Right atrium auricular region (tissue), 2 donors: Measurements from ENCODE around the gene RHBDF2. TPM values are rescaled to one million over a fixed set of nuclear protein-coding genes. Genes with fewer than 3 reads are reported as not detected.

Source experiments
- DNase-seq: peaks from one replicate; pipeline ENCODE4 v3.0.0-alpha.2; 2019; ENCODE audit warnings: low spot score
- H3K27ac ChIP-seq, 2 donors: fragments of 200-600 bp; sonication (generic); 1 replicate in 1 of 2; 2 replicates in 1 of 2; pipeline ENCODE4 v1.5.1; 2016 to 2019
- H3K27me3 ChIP-seq, 2 donors: fragments of 200-600 bp; sonication (generic); one replicate each; pipeline versions ENCODE4 v1.5.1 to v1.6.0; 2017 to 2019
- H3K36me3 ChIP-seq: fragments of 200-600 bp; sonication (generic); one replicate; pipeline ENCODE4 v1.5.1; 2016
- H3K4me1 ChIP-seq, 2 donors: fragments of 200-600 bp; sonication (generic); one replicate each; pipeline versions ENCODE4 v1.5.1 to v1.6.0; 2017 to 2019
- H3K4me3 ChIP-seq, 2 donors: fragments of 200-600 bp; sonication (generic); 1 replicate in 1 of 2; 2 replicates in 1 of 2; pipeline ENCODE4 v1.5.1; 2017 to 2019; ENCODE audit warnings: mild to moderate bottlenecking in 1 of 2, moderate library complexity in 1 of 2
- H3K9me3 ChIP-seq, 2 donors: fragments of 200-600 bp; sonication (generic); one replicate each; pipeline ENCODE4 v1.5.1; 2019
- total RNA-seq, 2 donors: library from RNA; depleted of rRNA; stranded (reverse); fragments of >200 nt; gene quantifications; one replicate each; pipeline ENCODE4 v1.1.0, GENCODE V29; 2016
- TF ChIP-seq, protein P1 (sequence below), 2 donors: fragments of 200-600 bp; sonication (generic); IDR thresholded peaks; one replicate each; pipeline ENCODE4 v1.5.1; 2019; ENCODE audit warnings: antibody characterized with exemption in 2 of 2

Gene RHBDF2
- total RNA-seq, 2 donors from 2014 or later: 13.6 to 14.8 TPM

- TF ChIP-seq, protein P1, sequence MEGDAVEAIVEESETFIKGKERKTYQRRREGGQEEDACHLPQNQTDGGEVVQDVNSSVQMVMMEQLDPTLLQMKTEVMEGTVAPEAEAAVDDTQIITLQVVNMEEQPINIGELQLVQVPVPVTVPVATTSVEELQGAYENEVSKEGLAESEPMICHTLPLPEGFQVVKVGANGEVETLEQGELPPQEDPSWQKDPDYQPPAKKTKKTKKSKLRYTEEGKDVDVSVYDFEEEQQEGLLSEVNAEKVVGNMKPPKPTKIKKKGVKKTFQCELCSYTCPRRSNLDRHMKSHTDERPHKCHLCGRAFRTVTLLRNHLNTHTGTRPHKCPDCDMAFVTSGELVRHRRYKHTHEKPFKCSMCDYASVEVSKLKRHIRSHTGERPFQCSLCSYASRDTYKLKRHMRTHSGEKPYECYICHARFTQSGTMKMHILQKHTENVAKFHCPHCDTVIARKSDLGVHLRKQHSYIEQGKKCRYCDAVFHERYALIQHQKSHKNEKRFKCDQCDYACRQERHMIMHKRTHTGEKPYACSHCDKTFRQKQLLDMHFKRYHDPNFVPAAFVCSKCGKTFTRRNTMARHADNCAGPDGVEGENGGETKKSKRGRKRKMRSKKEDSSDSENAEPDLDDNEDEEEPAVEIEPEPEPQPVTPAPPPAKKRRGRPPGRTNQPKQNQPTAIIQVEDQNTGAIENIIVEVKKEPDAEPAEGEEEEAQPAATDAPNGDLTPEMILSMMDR (IDR thresholded peaks at IDR 0.05): no peak
- Histone ChIP-seq H3K9me3 (no peaks in the 10 kb centered on the region), H3K27ac (peak within 1 kb of the TSS; percentile 85 to 89), H3K36me3 (no peaks in the 10 kb centered on the region), H3K27me3 (no peaks in the 10 kb centered on the region), H3K4me1 (peaks cover 0 to 93% of the 10 kb centered on the region in 2 donors), H3K4me3 (peak within 1 kb of the TSS; percentile 4 to 62)
- no peak for DNase-seq
Measured at GRCh38 chr17:76539631-76540271, 38.5 kb upstream of the RHBDF2 start, which contains the start of gene PRCD. Gene PRCD, plus strand, starts transcription at chr17:76540044. Its CDS starts 98 bp downstream, at chr17:76540142.

DNA sequence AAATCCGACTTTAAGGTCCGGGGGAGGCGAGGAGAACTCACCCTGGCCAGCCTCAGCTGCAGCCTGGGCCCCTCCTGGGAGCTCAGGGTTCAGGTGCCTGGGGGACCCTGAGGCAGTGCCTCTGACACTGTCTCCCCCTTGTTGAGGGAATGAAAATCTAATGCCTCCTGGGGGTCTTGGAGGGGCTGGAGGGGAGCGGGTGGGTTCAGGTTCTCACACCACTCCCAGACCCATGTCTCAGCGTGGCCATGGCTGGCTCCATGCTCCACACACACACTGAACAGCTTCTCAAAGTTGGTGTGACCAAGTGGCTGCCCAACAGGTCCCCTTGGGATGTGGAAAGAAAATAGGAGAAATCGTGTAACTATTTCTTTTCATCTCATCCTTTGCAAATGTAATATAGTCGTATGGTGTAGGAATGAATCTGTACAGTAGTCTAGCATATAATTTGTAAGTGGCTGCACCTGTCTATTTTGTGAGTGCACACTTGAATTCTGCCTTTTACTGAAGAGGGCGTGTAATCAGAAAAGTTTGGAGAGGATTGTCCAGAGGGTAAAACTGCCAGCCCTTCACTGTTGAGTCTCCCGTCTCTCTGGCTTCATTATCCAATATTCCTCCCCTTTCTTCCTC is 37.8 kb upstream of the RHBDF2 start:
- peak overlapping the region; percentile 85 to 89 for H3K27ac ChIP-seq
- H3K9me3 ChIP-seq: no peaks in the 10 kb centered on the region
- DNase-seq: no peak
- TF ChIP-seq, protein P1 (IDR thresholded peaks at IDR 0.05): no peak
- no peaks in the 10 kb centered on the region for H3K36me3 ChIP-seq
- H3K4me3 ChIP-seq: peak overlapping the region in 1 of 2 donors; percentile 62
- H3K4me1 ChIP-seq: peaks cover 0 to 92% of the 10 kb centered on the region in 2 donors
- no peaks in the 10 kb centered on the region for H3K27me3 ChIP-seq

GRCh38 chr17:76538281-76538931 is 37.2 kb upstream of the RHBDF2 start:
- no peak for DNase-seq
- no peaks in the 10 kb centered on the region for H3K9me3 ChIP-seq
- H3K4me1 ChIP-seq: peaks cover 0 to 85% of the 10 kb centered on the region in 2 donors
- H3K4me3 ChIP-seq: peak overlapping the region; percentile 52 to 62
- no peaks in the 10 kb centered on the region for H3K27me3 ChIP-seq
- H3K27ac ChIP-seq: peak overlapping the region; percentile 85 to 89
- H3K36me3 ChIP-seq: no peaks in the 10 kb centered on the region
- TF ChIP-seq, protein P1 (IDR thresholded peaks at IDR 0.05): no peak

DNA sequence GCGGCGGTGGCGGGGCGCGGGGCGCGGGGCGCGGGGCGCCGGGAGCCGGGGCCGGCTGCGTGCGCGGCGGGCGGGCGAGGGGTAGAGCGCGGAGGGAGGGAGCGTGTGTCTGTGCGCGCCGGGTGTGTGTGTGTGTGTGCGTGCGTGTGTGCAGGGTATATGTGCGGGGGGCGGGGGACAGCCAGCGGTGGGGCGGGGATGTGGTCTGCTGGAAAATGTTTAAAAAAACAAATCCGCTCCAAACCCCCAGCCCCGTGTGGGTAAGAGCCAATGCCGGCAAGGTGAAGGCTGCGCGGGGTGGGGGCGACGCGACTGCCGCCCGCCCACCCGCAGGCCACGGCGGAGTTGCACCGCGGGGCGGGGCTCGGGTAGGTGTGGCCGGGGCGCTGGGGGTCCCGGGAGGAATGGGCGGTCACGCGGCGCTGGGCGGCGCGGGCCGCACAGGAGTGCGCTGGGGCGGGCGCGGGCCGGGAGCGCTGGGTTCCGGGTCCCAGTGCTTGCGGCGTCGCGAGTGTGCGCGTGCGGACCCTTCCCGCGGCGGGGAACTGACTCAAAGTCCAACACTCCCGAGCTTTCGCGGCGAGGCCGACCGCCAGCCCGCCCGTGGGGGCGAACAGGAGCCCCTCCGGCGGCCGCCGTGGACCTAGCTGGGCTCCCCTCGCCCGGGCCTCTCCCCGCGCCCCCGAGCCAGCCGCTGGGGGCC is 36.5 kb upstream of the RHBDF2 start, which contains the start of gene CYGB:
TSS of gene CYGB (minus strand) at position 132 of the 703 bp plus-strand sequence. CDS start 167 bp downstream, outside the sequence.
- TF ChIP-seq, protein P1 (IDR thresholded peaks at IDR 0.05): no peak
- no peak for DNase-seq

DNA sequence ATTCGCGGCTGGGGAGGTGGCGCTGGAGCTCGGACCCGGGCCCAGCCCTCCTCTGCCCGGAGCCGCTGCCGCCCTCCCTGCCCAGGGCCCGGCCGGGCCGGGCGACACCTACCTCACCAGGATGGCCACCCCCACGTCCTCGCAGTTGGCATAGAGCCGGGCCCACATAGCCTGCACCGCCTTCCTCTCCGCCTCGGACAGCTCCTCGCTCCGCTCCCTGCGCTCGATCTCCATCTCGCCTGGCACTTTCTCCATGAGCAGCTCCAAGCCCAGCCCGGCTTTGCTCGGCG is 36.0 kb upstream of the RHBDF2 start:
- Histone ChIP-seq H3K9me3 (no peaks in the 10 kb centered on the region), H3K27me3 (no peaks in the 10 kb centered on the region)

More for the DNA sequence above, 36.5 kb upstream of the RHBDF2 start, which contains the start of gene CYGB:
- H3K9me3 ChIP-seq: no peaks in the 10 kb centered on the region
- peak within 1 kb of the TSS; percentile 52 to 62 for H3K4me3 ChIP-seq
- no peaks in the 10 kb centered on the region for H3K36me3 ChIP-seq
- no peaks in the 10 kb centered on the region for H3K27me3 ChIP-seq
- H3K4me1 ChIP-seq: peaks cover 0 to 78% of the 10 kb centered on the region in 2 donors
- peak within 1 kb of the TSS; percentile 85 to 89 for H3K27ac ChIP-seq

More for the DNA sequence above, 36.0 kb upstream of the RHBDF2 start:
- peak overlapping the region; percentile 85 to 89 for H3K27ac ChIP-seq
- peak overlapping the region; percentile 52 to 62 for H3K4me3 ChIP-seq
- DNase-seq: no peak
- no peaks in the 10 kb centered on the region for H3K36me3 ChIP-seq
- H3K4me1 ChIP-seq: peaks cover 0 to 76% of the 10 kb centered on the region in 2 donors
- TF ChIP-seq, protein P1 (IDR thresholded peaks at IDR 0.05): no peak
